Panc1 (cell line): ENCODE results near the gene MROH7. TPM values are rescaled to one million over a fixed set of nuclear protein-coding genes. Genes with fewer than 3 reads are reported as not detected.

ENCODE experiments used
- ATAC-seq: fragments of 200-7000 bp; cut with Tn5 transposase; 2 replicates; pipeline ENCODE4 v1.9.1; 2020; ENCODE audit warnings: mild to moderate bottlenecking, moderate library complexity
- BruUV-seq: library from RNA; stranded (reverse); fragments of 400-500 nt; replicated peaks from 2 replicates; lab custom pipeline; 2021; lab: Mats Ljungman, UMichigan
- CTCF ChIA-PET: fragments of 300-600 bp; sonication (Branson Sonifier 250); formaldehyde crosslinking; loops from one replicate; lab custom pipeline; 2022; ENCODE audit warnings: antibody characterized with exemption; lab: Charles Lee
- POLR2A ChIA-PET: fragments of 300-600 bp; sonication (Branson Sonifier 250); formaldehyde crosslinking; loops from one replicate; lab custom pipeline; 2022; ENCODE audit warnings: antibody characterized with exemption; lab: Charles Lee
- DNase-seq: peaks from one replicate; pipeline ENCODE4 v3.0.0-alpha.2; 2010; ENCODE audit warnings: low read depth, low spot score
- H3K27ac ChIP-seq: 2 replicates; pipeline ENCODE4 v1.5.1; 2011; ENCODE audit warnings: mild to moderate bottlenecking, low read length, inconsistent platforms
- H3K27me3 ChIP-seq: fragments of 200-500 bp; sonication (Bioruptor generic); 2 replicates; pipeline ENCODE4 v1.6.0; 2014; ENCODE audit warnings: low read length, inconsistent platforms; ENCODE audit not compliant: control insufficient read depth, insufficient read depth
- H3K36me3 ChIP-seq: fragments of 200-500 bp; sonication (Bioruptor generic); 2 replicates; pipeline ENCODE4 v1.5.1; 2014; ENCODE audit warnings: inconsistent platforms, mild to moderate bottlenecking, low read length, moderate library complexity; ENCODE audit not compliant: control insufficient read depth, insufficient read depth
- H3K4me1 ChIP-seq: 2 replicates; pipeline ENCODE4 v1.5.1; 2011; ENCODE audit warnings: inconsistent platforms, mild to moderate bottlenecking, low read length, moderate library complexity; ENCODE audit not compliant: control insufficient read depth, insufficient read depth
- H3K4me3 ChIP-seq, 2 experiments: 2 replicates each; pipeline ENCODE4 v1.5.1; 2011 to 2012; ENCODE audit warnings: low read depth in 2 of 2, low read length in 2 of 2, mild to moderate bottlenecking in 2 of 2, inconsistent platforms in 1 of 2, moderate library complexity in 1 of 2
- H3K9me3 ChIP-seq: fragments of 200-500 bp; sonication (Bioruptor generic); 2 replicates; pipeline ENCODE4 v1.5.1; 2014; ENCODE audit warnings: low read depth, mild to moderate bottlenecking, inconsistent platforms, low read length, moderate library complexity; ENCODE audit not compliant: control insufficient read depth, insufficient read depth
- CTCF ChIP-seq: fragments of 450-650 bp; IDR thresholded peaks from 2 replicates; pipeline ENCODE4 v1.5.1; 2017; ENCODE audit warnings: mild to moderate bottlenecking
- POLR2AphosphoS5 ChIP-seq: IDR thresholded peaks from 2 replicates; pipeline ENCODE4 v1.6.1; 2012; ENCODE audit warnings: mild to moderate bottlenecking, low read depth, low read length, moderate library complexity
- REST ChIP-seq, 2 experiments: IDR thresholded peaks; 2 replicates each; pipeline ENCODE4 v1.6.1; 2011 to 2012; ENCODE audit warnings: low read depth in 2 of 2, control low read depth in 1 of 2, low read length in 1 of 2, mild to moderate bottlenecking in 1 of 2, moderate library complexity in 1 of 2; ENCODE audit not compliant: insufficient read depth in 1 of 2
- SIN3A ChIP-seq: IDR thresholded peaks from 2 replicates; pipeline ENCODE4 v1.6.1; 2012; ENCODE audit warnings: low read depth, mild to moderate bottlenecking, low read length, moderate library complexity, borderline replicate concordance; ENCODE audit not compliant: insufficient read depth
- TCF7L2 ChIP-seq: IDR thresholded peaks from 2 replicates; pipeline ENCODE4 v1.6.1; 2011; ENCODE audit warnings: mild to moderate bottlenecking, low read depth, low read length, inconsistent platforms
- in situ Hi-C: cut with HindIII; loops from 2 replicates; pipeline ENCODE4 v1.10.0; 2016; ENCODE audit warnings: low sequenced_read_pairs, low pct_unique_long_range_greater_than_20kb
- intact Hi-C: fragments of 100-400 bp; cut with micrococcal nuclease; formaldehyde crosslinking; loops from one replicate; pipeline ENCODE4 v1.10.0; 2022; ENCODE audit not compliant: unreplicated experiment
- total RNA-seq: library from RNA; stranded (reverse); gene quantifications from one replicate; pipeline ENCODE4 v1.2.1, GENCODE V29; 2021; ENCODE audit not compliant: unreplicated experiment

Gene MROH7
- total RNA-seq, 1 experiment from 2014 or later = not detected

GRCh38 chr1:54663725-54664124, 22.1 kb downstream of the MROH7 start:
- in situ Hi-C loops (no loop called here), intact Hi-C loops (no loop called here)
- Histone ChIP-seq H3K4me3 (no peak overlapping the region), H3K27ac (no peak overlapping the region), H3K27me3 (no peaks in the 10 kb centered on the region), H3K36me3 (no peaks in the 10 kb centered on the region), H3K9me3 (no peaks in the 10 kb centered on the region), H3K4me1 (no peaks in the 10 kb centered on the region)
- no TSS peak for BruUV-seq
- ATAC-seq = no peak
- POLR2A ChIA-PET = interaction anchor here (0.7 kb wide), 1 partner anchor 490 kb away, joined by 7 read pairs; no protein-coding TSS in a partner anchor
- TF ChIP-seq POLR2AphosphoS5 (no peak), SIN3A (no peak), TCF7L2 (no peak), CTCF (no peak), REST (IDR thresholded peaks at IDR 0.05; ENCODE audit: insufficient read depth in 1 of 2, low read depth in 2 of 2, low read length in 1 of 2) (no peak)
- CTCF ChIA-PET = interaction anchor here (0.7 kb wide), 1 partner anchor 95 kb away, joined by 3 read pairs; no protein-coding TSS in a partner anchor
- DNase-seq = no peak

- Histone ChIP-seq H3K27me3 (no peaks in the 10 kb centered on the region), H3K4me1 (no peaks in the 10 kb centered on the region), H3K27ac (no peak overlapping the region), H3K36me3 (no peaks in the 10 kb centered on the region), H3K9me3 (no peaks in the 10 kb centered on the region), H3K4me3 (no peak overlapping the region)
- intact Hi-C loops (no loop called here), in situ Hi-C loops (no loop called here)
- no peak for TF ChIP-seq CTCF
- no peak for TF ChIP-seq SIN3A
- TF ChIP-seq POLR2AphosphoS5 = no peak
- TF ChIP-seq TCF7L2 = no peak
- TF ChIP-seq REST (IDR thresholded peaks at IDR 0.05; ENCODE audit: insufficient read depth in 1 of 2, low read depth in 2 of 2, low read length in 1 of 2) = no peak
- ATAC-seq (no peak), DNase-seq (no peak)
- no TSS peak for BruUV-seq
- ChIA-PET POLR2A (no interaction called here), CTCF (no interaction called here)
Measured at GRCh38 chr1:54664364-54664763, 22.8 kb downstream of the MROH7 start.
